Measurements from ENCODE around the gene SFXN5.
"Not testable (repeated sequence)": the region's sequence is repeated elsewhere in the genome, so short reads cannot be mapped to it uniquely, and the experiment has no call there.

The SFXN5 gene

GRCh38 chr2:73101626-73102256 lies 30.2 kb upstream of the SFXN5 start:
- DNase-seq (ENCODE audit: extremely low read depth in 1 of 2, low read depth in 1 of 2) = no peak

- no peak for DNase-seq (ENCODE audit: extremely low read depth in 1 of 2, low read depth in 1 of 2)
Observed at GRCh38 chr2:73100956-73101355, 29.4 kb upstream of the SFXN5 start.

- DNase-seq (ENCODE audit: extremely low read depth in 1 of 2, low read depth in 1 of 2) = no peak
Observed at GRCh38 chr2:73099486-73099885, 28.0 kb upstream of the SFXN5 start.

GRCh38 chr2:73095910-73096309 lies 24.4 kb upstream of the SFXN5 start:
- no peak for DNase-seq (ENCODE audit: extremely low read depth in 1 of 2, low read depth in 1 of 2)

GRCh38 chr2:73093601-73094218 lies 22.2 kb upstream of the SFXN5 start:
- DNase-seq (ENCODE audit: extremely low read depth in 1 of 2, low read depth in 1 of 2) = not testable (repeated sequence)

GRCh38 chr2:73092146-73092783 lies 20.8 kb upstream of the SFXN5 start:
- no peak for DNase-seq (ENCODE audit: extremely low read depth in 1 of 2, low read depth in 1 of 2)

GRCh38 chr2:73091696-73092095 lies 20.2 kb upstream of the SFXN5 start:
- no peak for DNase-seq (ENCODE audit: extremely low read depth in 1 of 2, low read depth in 1 of 2)

GRCh38 chr2:73091164-73091563 lies 19.7 kb upstream of the SFXN5 start:
- DNase-seq (ENCODE audit: extremely low read depth in 1 of 2, low read depth in 1 of 2) = no peak

GRCh38 chr2:73089270-73090030 lies 17.9 kb upstream of the SFXN5 start:
- DNase-seq (ENCODE audit: extremely low read depth in 1 of 2, low read depth in 1 of 2) = no peak

- no peak for DNase-seq (ENCODE audit: extremely low read depth in 1 of 2, low read depth in 1 of 2)
Observed at GRCh38 chr2:73088703-73089102, 17.2 kb upstream of the SFXN5 start.

- DNase-seq (ENCODE audit: extremely low read depth in 1 of 2, low read depth in 1 of 2) = no peak
Observed at GRCh38 chr2:73088211-73088610, 16.7 kb upstream of the SFXN5 start.

GRCh38 chr2:73087311-73087710 lies 15.8 kb upstream of the SFXN5 start:
- no peak for DNase-seq (ENCODE audit: extremely low read depth in 1 of 2, low read depth in 1 of 2)

GRCh38 chr2:73085691-73086090 lies 14.2 kb upstream of the SFXN5 start:
- DNase-seq (ENCODE audit: extremely low read depth in 1 of 2, low read depth in 1 of 2) = peak; percentile 54 to 70

- DNase-seq (ENCODE audit: extremely low read depth in 1 of 2, low read depth in 1 of 2) = no peak
Observed at GRCh38 chr2:73084971-73085370, 13.5 kb upstream of the SFXN5 start.

GRCh38 chr2:73083886-73084800 lies 12.6 kb upstream of the SFXN5 start:
- no peak for DNase-seq (ENCODE audit: extremely low read depth in 1 of 2, low read depth in 1 of 2)

- DNase-seq (ENCODE audit: extremely low read depth in 1 of 2, low read depth in 1 of 2) = no peak
Observed at GRCh38 chr2:73082523-73083410, 11.3 kb upstream of the SFXN5 start.

- no peak for DNase-seq (ENCODE audit: extremely low read depth in 1 of 2, low read depth in 1 of 2)
Observed at GRCh38 chr2:73081181-73081671, 9.7 kb upstream of the SFXN5 start.

GRCh38 chr2:73080321-73081131 lies 9.0 kb upstream of the SFXN5 start:
- no peak for DNase-seq (ENCODE audit: extremely low read depth in 1 of 2, low read depth in 1 of 2)

- DNase-seq (ENCODE audit: extremely low read depth in 1 of 2, low read depth in 1 of 2) = no peak
Observed at GRCh38 chr2:73079636-73080035, 8.1 kb upstream of the SFXN5 start.
